Activated CD4-positive, alpha-beta T cell treated with anti-CD3 and anti-CD28 coated beads, Interleukin-2, amount 50 U/mL, for 16 hours (primary cell): ENCODE measurements around the gene FRMD4A.
"Not testable (repeated sequence)": the region's sequence is repeated elsewhere in the genome, so short reads cannot be mapped to it uniquely, and the experiment has no call there.

Source experiments
- DNase-seq: peaks from one replicate; pipeline ENCODE4 v3.0.0-alpha.2; 2020

The FRMD4A gene

GRCh38 chr10:13795653-13796555, 534.8 kb downstream of the FRMD4A start:
- DNase-seq = no peak

GRCh38 chr10:13794992-13795612, 535.6 kb downstream of the FRMD4A start:
- no peak for DNase-seq

GRCh38 chr10:13792006-13792405, 538.7 kb downstream of the FRMD4A start:
- no peak for DNase-seq

- DNase-seq = no peak
Observed at GRCh38 chr10:13791483-13791882, 539.2 kb downstream of the FRMD4A start.

GRCh38 chr10:13790196-13790595, 540.5 kb downstream of the FRMD4A start:
- DNase-seq = no peak

GRCh38 chr10:13789448-13789829, 541.3 kb downstream of the FRMD4A start:
- no peak for DNase-seq

- no peak for DNase-seq
Observed at GRCh38 chr10:13788711-13789447, 541.8 kb downstream of the FRMD4A start.

GRCh38 chr10:13788320-13788600, 542.5 kb downstream of the FRMD4A start:
- DNase-seq = no peak

- DNase-seq = peak; percentile 90
Observed at GRCh38 chr10:13787015-13787421, 543.7 kb downstream of the FRMD4A start.

GRCh38 chr10:13784067-13784466, 546.7 kb downstream of the FRMD4A start:
- DNase-seq = no peak

- no peak for DNase-seq
Observed at GRCh38 chr10:13779748-13780147, 551.0 kb downstream of the FRMD4A start.

- DNase-seq = not testable (repeated sequence)
Observed at GRCh38 chr10:13778693-13778960, 552.1 kb downstream of the FRMD4A start.

GRCh38 chr10:13776861-13777311, 553.8 kb downstream of the FRMD4A start:
- no peak for DNase-seq

- DNase-seq = no peak
Observed at GRCh38 chr10:13775786-13776775, 554.6 kb downstream of the FRMD4A start.

GRCh38 chr10:13774303-13774893, 556.3 kb downstream of the FRMD4A start:
- DNase-seq = no peak

- DNase-seq = no peak
Observed at GRCh38 chr10:13773496-13774170, 557.1 kb downstream of the FRMD4A start.

- no peak for DNase-seq
Observed at GRCh38 chr10:13773043-13773442, 557.7 kb downstream of the FRMD4A start.

GRCh38 chr10:13771992-13772391, 558.7 kb downstream of the FRMD4A start:
- DNase-seq = no peak

GRCh38 chr10:13770760-13771493, 559.8 kb downstream of the FRMD4A start:
- DNase-seq = no peak

- DNase-seq = no peak
Observed at GRCh38 chr10:13769946-13770345, 560.8 kb downstream of the FRMD4A start.

GRCh38 chr10:13767676-13768178, 563.0 kb downstream of the FRMD4A start:
- no peak for DNase-seq
